GM18520 (cell line): ENCODE measurements around the gene TICAM2.

Source experiments
- ATAC-seq: cut with Tn5 transposase; IDR thresholded peaks from one replicate; pipeline ENCODE4 v1.9.1; 2021; ENCODE audit not compliant: unreplicated experiment

The TICAM2 gene

GRCh38 chr5:115541611-115542010, 60.7 kb downstream of the TICAM2 start:
- ATAC-seq: no peak

- ATAC-seq: no peak
Observed at GRCh38 chr5:115535479-115536035, 66.7 kb downstream of the TICAM2 start.

- no peak for ATAC-seq
Observed at GRCh38 chr5:115532517-115532916, 69.8 kb downstream of the TICAM2 start.

GRCh38 chr5:115531787-115532367, 70.4 kb downstream of the TICAM2 start:
- ATAC-seq: no peak

GRCh38 chr5:115531380-115531779, 70.9 kb downstream of the TICAM2 start:
- no peak for ATAC-seq

- no peak for ATAC-seq
Observed at GRCh38 chr5:115530426-115530825, 71.9 kb downstream of the TICAM2 start.
